ENCODE data around the gene PHKG2.
A peak's percentile ranks its signal among the peaks of the same experiment; 100 is the strongest.

PHKG2 gene

GRCh38 chr16:30784215-30784614, 36.0 kb downstream of the PHKG2 start:
- Histone ChIP-seq H3K4me2 (ENCODE audit: low read length) (no peak overlapping the region), H4K20me1 (ENCODE audit: insufficient read depth, low read length) (no peaks in the 10 kb centered on the region), H3K36me3 (replicated peaks; ENCODE audit: low read depth, low read length) (no peaks in the 10 kb centered on the region), H3K27me3 (ENCODE audit: low read depth, low read length) (no peaks in the 10 kb centered on the region), H3K9ac (ENCODE audit: low read length) (no peak overlapping the region), H3K4me1 (ENCODE audit: low read length) (no peaks in the 10 kb centered on the region), H3K79me2 (ENCODE audit: low read length) (no peaks in the 10 kb centered on the region), H2AFZ (ENCODE audit: low read depth, low read length) (no peak overlapping the region), H3K9me3 (ENCODE audit: insufficient read depth, low read length) (no peaks in the 10 kb centered on the region), H3K27ac (ENCODE audit: low read length) (no peak overlapping the region), H3K4me3 (ENCODE audit: low read length) (no peak overlapping the region)
- no peak for TF ChIP-seq EZH2phosphoT487 (IDR thresholded peaks at IDR 0.05; ENCODE audit: low read depth)
- no peak for TF ChIP-seq CTCF (IDR thresholded peaks at IDR 0.05; ENCODE audit: low read depth, low read length)

GRCh38 chr16:30785126-30786106, 37.2 kb downstream of the PHKG2 start:
- no peaks in the 10 kb centered on the region for H3K79me2 ChIP-seq (ENCODE audit: low read length)
- no peak overlapping the region for H3K4me3 ChIP-seq (ENCODE audit: low read length)
- H4K20me1 ChIP-seq (ENCODE audit: insufficient read depth, low read length): no peaks in the 10 kb centered on the region
- no peak overlapping the region for H3K27ac ChIP-seq (ENCODE audit: low read length)
- H3K27me3 ChIP-seq (ENCODE audit: low read depth, low read length): no peaks in the 10 kb centered on the region
- H3K9ac ChIP-seq (ENCODE audit: low read length): no peak overlapping the region
- no peaks in the 10 kb centered on the region for H3K4me1 ChIP-seq (ENCODE audit: low read length)
- TF ChIP-seq CTCF (IDR thresholded peaks at IDR 0.05; ENCODE audit: low read depth, low read length): no peak
- H3K4me2 ChIP-seq (ENCODE audit: low read length): no peak overlapping the region
- no peak overlapping the region for H2AFZ ChIP-seq (ENCODE audit: low read depth, low read length)
- no peaks in the 10 kb centered on the region for H3K36me3 ChIP-seq (replicated peaks; ENCODE audit: low read depth, low read length)
- no peaks in the 10 kb centered on the region for H3K9me3 ChIP-seq (ENCODE audit: insufficient read depth, low read length)

- Histone ChIP-seq H3K9ac (ENCODE audit: low read length) (peak overlapping the region; percentile 49; the same call in 1 of the 2 replicates), H3K9me3 (ENCODE audit: insufficient read depth, low read length) (no peaks in the 10 kb centered on the region), H3K27ac (ENCODE audit: low read length) (no peak overlapping the region), H3K79me2 (ENCODE audit: low read length) (no peaks in the 10 kb centered on the region), H3K4me2 (ENCODE audit: low read length) (peak overlapping the region; percentile 40), H4K20me1 (ENCODE audit: insufficient read depth, low read length) (no peaks in the 10 kb centered on the region), H3K4me1 (ENCODE audit: low read length) (no peaks in the 10 kb centered on the region), H3K27me3 (ENCODE audit: low read depth, low read length) (no peaks in the 10 kb centered on the region), H3K4me3 (ENCODE audit: low read length) (peak overlapping the region; percentile 76), H3K36me3 (replicated peaks; ENCODE audit: low read depth, low read length) (no peaks in the 10 kb centered on the region), H2AFZ (ENCODE audit: low read depth, low read length) (no peak overlapping the region)
- no peak for TF ChIP-seq EZH2phosphoT487 (IDR thresholded peaks at IDR 0.05; ENCODE audit: low read depth)
Observed at GRCh38 chr16:30786115-30786935, 38.1 kb downstream of the PHKG2 start.

GRCh38 chr16:30786936-30787612, 38.8 kb downstream of the PHKG2 start, which contains the start of gene ZNF629:
Gene ZNF629, minus strand, starts transcription at chr16:30787205. Its CDS starts 2,723 bp downstream, at chr16:30784482.
- peak within 1 kb of the TSS; percentile 40 for H3K4me2 ChIP-seq (ENCODE audit: low read length)
- no peaks in the 10 kb centered on the region for H3K36me3 ChIP-seq (replicated peaks; ENCODE audit: low read depth, low read length)
- H2AFZ ChIP-seq (ENCODE audit: low read depth, low read length): peak within 1 kb of the TSS; percentile 63; the same call in 1 of the 2 replicates
- no peaks in the 10 kb centered on the region for H3K79me2 ChIP-seq (ENCODE audit: low read length)
- H3K4me3 ChIP-seq (ENCODE audit: low read length): peak within 1 kb of the TSS; percentile 76
- H3K4me1 ChIP-seq (ENCODE audit: low read length): no peaks in the 10 kb centered on the region
- no peaks in the 10 kb centered on the region for H3K27me3 ChIP-seq (ENCODE audit: low read depth, low read length)
- H4K20me1 ChIP-seq (ENCODE audit: insufficient read depth, low read length): no peaks in the 10 kb centered on the region
- no peak for TF ChIP-seq EZH2phosphoT487 (IDR thresholded peaks at IDR 0.05; ENCODE audit: low read depth)
- no peak for TF ChIP-seq CTCF (IDR thresholded peaks at IDR 0.05; ENCODE audit: low read depth, low read length)
- no peak within 1 kb of the TSS for H3K27ac ChIP-seq (ENCODE audit: low read length)
- no peaks in the 10 kb centered on the region for H3K9me3 ChIP-seq (ENCODE audit: insufficient read depth, low read length)
- H3K9ac ChIP-seq (ENCODE audit: low read length): peak within 1 kb of the TSS; percentile 49; the same call in 1 of the 2 replicates
